Endodermal cell (in vitro differentiated cells): Measurements from ENCODE around the gene GPR153. TPM values are rescaled to one million over a fixed set of nuclear protein-coding genes. Genes with fewer than 3 reads are reported as not detected.

ENCODE experiments used
- DNase-seq: peaks from one replicate; pipeline ENCODE4 v3.0.0-alpha.2; 2017
- H3K27ac ChIP-seq: 2 replicates; pipeline ENCODE4 v1.5.1; 2013; ENCODE audit warnings: mild to moderate bottlenecking, low read depth, low read length, moderate library complexity
- H3K27me3 ChIP-seq: 2 replicates; pipeline ENCODE4 v1.6.1; 2013; ENCODE audit warnings: mild to moderate bottlenecking, low read length, moderate library complexity; ENCODE audit not compliant: insufficient read depth, control insufficient read depth, poor library complexity, severe bottlenecking
- H3K36me3 ChIP-seq: 2 replicates; pipeline ENCODE4 v1.7.0; 2013; ENCODE audit warnings: mild to moderate bottlenecking, low read length, moderate library complexity; ENCODE audit not compliant: control insufficient read depth, insufficient read depth
- H3K4me1 ChIP-seq: one replicate; pipeline ENCODE4 v1.7.0; 2013; ENCODE audit warnings: low read length; ENCODE audit not compliant: control insufficient read depth, insufficient read depth
- H3K4me3 ChIP-seq: 2 replicates; pipeline ENCODE4 v1.5.1; 2013; ENCODE audit warnings: mild to moderate bottlenecking, low read length, moderate library complexity
- H3K9ac ChIP-seq: 2 replicates; pipeline ENCODE4 v1.6.1; 2013; ENCODE audit warnings: mild to moderate bottlenecking, low read length, moderate library complexity; ENCODE audit not compliant: poor library complexity, severe bottlenecking; ENCODE audit errors: extremely low read depth
- H3K9me3 ChIP-seq: 2 replicates; pipeline ENCODE4 v1.6.1; 2013; ENCODE audit warnings: mild to moderate bottlenecking, low read length, moderate library complexity; ENCODE audit not compliant: control insufficient read depth
- H3K27ac Mint-ChIP-seq: 2 replicates; pipeline ENCODE4 v1.8.0; 2020; ENCODE audit warnings: mixed read lengths
- H3K27me3 Mint-ChIP-seq: 2 replicates; pipeline ENCODE4 v1.8.0; 2021; ENCODE audit warnings: mild to moderate bottlenecking, mixed read lengths; ENCODE audit not compliant: insufficient read depth
- H3K36me3 Mint-ChIP-seq: 2 replicates; pipeline ENCODE4 v1.8.0; 2020; ENCODE audit warnings: low read depth, mixed read lengths
- H3K4me1 Mint-ChIP-seq: 2 replicates; pipeline ENCODE4 v1.8.0; 2020; ENCODE audit warnings: mixed read lengths
- H3K4me3 Mint-ChIP-seq: 2 replicates; pipeline ENCODE4 v1.8.0; 2020; ENCODE audit warnings: mild to moderate bottlenecking, moderate library complexity, mixed read lengths
- H3K9me3 Mint-ChIP-seq: 2 replicates; pipeline ENCODE4 v1.8.0; 2020; ENCODE audit warnings: mild to moderate bottlenecking, mixed read lengths
- CTCF ChIP-seq: fragments of 200-600 bp; sonication (generic); conservative IDR thresholded peaks from 2 replicates; pipeline ENCODE4 v1.5.0; 2021; ENCODE audit warnings: antibody characterized with exemption, mild to moderate bottlenecking
- WGBS, 2 experiments: methylation state at CpG; one replicate each; pipeline versions ENCODE4 v1.1.5 to v1.1.7; 2013; ENCODE audit warnings: missing lambda C conversion rate in 2 of 2, mixed read lengths in 1 of 2; ENCODE audit not compliant: insufficient coverage in 1 of 2, insufficient read length in 1 of 2; 5-methylcytosine and 5-hydroxymethylcytosine counted together
- total RNA-seq, 2 donors: library from RNA; stranded (reverse); fragmentation: NEBNext Ultra II Directional in 1 of 2; extraction: Animal tissue kit (Norgen Biotek cat#: 25700) in 1 of 2; gene quantifications; 2 replicates in 1 of 2; 3 replicates in 1 of 2; pipeline ENCODE4 v1.2.1, GENCODE V29; 2021

The GPR153 gene
- total RNA-seq, 2 donors from 2014 or later, result 2.4 to 2.8 TPM

- Mint-ChIP-seq H3K27ac (no peak overlapping the region), H3K4me1 (no peaks in the 10 kb centered on the region), H3K4me3 (no peak overlapping the region), H3K27me3 (no peaks in the 10 kb centered on the region), H3K9me3 (no peaks in the 10 kb centered on the region), H3K36me3 (peaks cover 17% of the 10 kb centered on the region)
- Histone ChIP-seq H3K36me3 (peaks cover 19% of the 10 kb centered on the region), H3K27me3 (no peaks in the 10 kb centered on the region), H3K4me3 (no peak overlapping the region), H3K4me1 (no peaks in the 10 kb centered on the region), H3K9me3 (no peaks in the 10 kb centered on the region), H3K27ac (no peak overlapping the region), H3K9ac (no peak overlapping the region)
- 86 to 97% methylated on average over 1 to 6 of the region's 6 CpGs for WGBS, 2 experiments
- DNase-seq, result no peak
- no peak for TF ChIP-seq CTCF
These were observed 35.0 kb upstream of the GPR153 start for GRCh38 chr1:6295910-6296309.

GRCh38 chr1:6294890-6295556 lies 34.1 kb upstream of the GPR153 start:
- Mint-ChIP-seq H3K4me3 (no peak overlapping the region), H3K27ac (no peak overlapping the region), H3K36me3 (peaks cover 16% of the 10 kb centered on the region)

GRCh38 chr1:6294080-6294889 lies 33.4 kb upstream of the GPR153 start:
- Histone ChIP-seq H3K27ac (no peak overlapping the region), H3K9me3 (no peaks in the 10 kb centered on the region), H3K27me3 (no peaks in the 10 kb centered on the region), H3K4me3 (no peak overlapping the region), H3K36me3 (peaks cover 19% of the 10 kb centered on the region), H3K9ac (no peak overlapping the region), H3K4me1 (no peaks in the 10 kb centered on the region)
- H3K9me3 Mint-ChIP-seq, result no peaks in the 10 kb centered on the region
- H3K27ac Mint-ChIP-seq, result no peak overlapping the region
- H3K36me3 Mint-ChIP-seq, result peaks cover 16% of the 10 kb centered on the region
- no peak for DNase-seq
- H3K27me3 Mint-ChIP-seq, result no peaks in the 10 kb centered on the region
- H3K4me1 Mint-ChIP-seq, result no peaks in the 10 kb centered on the region
- 92 to 97% methylated on average over 11 to 14 of the region's 14 CpGs for WGBS, 2 experiments
- H3K4me3 Mint-ChIP-seq, result no peak overlapping the region
- TF ChIP-seq CTCF, result no peak

More at GRCh38 chr1:6294890-6295556, 34.1 kb upstream of the GPR153 start:
- TF ChIP-seq CTCF, result no peak
- no peak overlapping the region for H3K4me3 ChIP-seq
- DNase-seq, result no peak
- 92 to 93% methylated on average over 15 to 23 of the region's 23 CpGs for WGBS, 2 experiments
- no peaks in the 10 kb centered on the region for H3K4me1 ChIP-seq
- no peak overlapping the region for H3K27ac ChIP-seq
- H3K4me1 Mint-ChIP-seq, result no peaks in the 10 kb centered on the region
- H3K27me3 ChIP-seq, result no peaks in the 10 kb centered on the region
- H3K9me3 Mint-ChIP-seq, result no peaks in the 10 kb centered on the region
- no peaks in the 10 kb centered on the region for H3K27me3 Mint-ChIP-seq
- H3K9me3 ChIP-seq, result no peaks in the 10 kb centered on the region
- no peak overlapping the region for H3K9ac ChIP-seq
- H3K36me3 ChIP-seq, result peaks cover 19% of the 10 kb centered on the region
